ENCODE measurements around the gene GRN.
"Not testable (repeated sequence)": the region's sequence is repeated elsewhere in the genome, so short reads cannot be mapped to it uniquely, and the experiment has no call there.

Gene GRN

GRCh38 chr17:44346064-44346844, 1.2 kb downstream of the GRN start:
- no peak for DNase-seq (ENCODE audit: low read depth in 2 of 3, low spot score in 1 of 3)

DNA sequence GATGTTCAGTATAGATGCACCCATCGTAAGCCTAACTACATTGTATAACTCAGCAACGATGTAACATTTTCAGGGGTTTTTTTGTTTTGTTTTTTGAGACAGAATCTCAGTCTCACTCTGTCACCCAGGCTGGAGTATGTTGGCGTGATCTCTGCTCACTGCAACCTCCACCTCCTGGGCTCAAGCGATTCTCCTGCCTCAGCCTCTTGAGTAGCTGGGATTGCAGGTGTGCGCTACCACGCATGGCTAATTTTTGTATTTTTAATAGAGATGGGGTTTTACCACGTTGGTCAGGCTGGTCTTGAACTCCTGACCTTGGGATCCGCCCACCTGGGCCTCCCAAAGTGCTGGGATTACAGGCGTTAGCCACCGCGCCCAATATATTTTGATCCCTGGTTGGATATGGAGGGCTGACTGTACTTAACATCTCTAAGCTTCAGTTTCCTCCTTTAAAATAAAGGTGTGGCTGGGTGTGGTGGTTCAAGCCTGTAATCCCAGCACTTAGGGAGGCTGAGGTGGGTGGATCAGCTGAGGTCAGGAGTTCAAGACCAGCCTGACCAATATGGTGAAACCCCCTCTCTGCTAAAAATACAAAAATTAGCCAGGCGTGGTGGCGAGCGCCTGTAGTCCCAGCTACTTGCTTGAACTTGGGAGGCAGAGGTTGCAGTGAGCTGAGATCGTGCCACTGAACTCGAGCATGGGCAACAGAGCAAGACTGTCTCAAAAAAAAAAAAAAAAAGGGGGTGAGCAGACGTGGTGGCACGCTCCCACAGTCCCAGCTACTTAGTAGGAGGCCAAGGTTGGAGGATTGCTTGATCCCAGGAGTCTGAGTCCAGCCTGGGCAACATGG, 2.3 kb downstream of the GRN start:
- not testable (repeated sequence) for DNase-seq (ENCODE audit: low read depth in 2 of 3, low spot score in 1 of 3)

DNA sequence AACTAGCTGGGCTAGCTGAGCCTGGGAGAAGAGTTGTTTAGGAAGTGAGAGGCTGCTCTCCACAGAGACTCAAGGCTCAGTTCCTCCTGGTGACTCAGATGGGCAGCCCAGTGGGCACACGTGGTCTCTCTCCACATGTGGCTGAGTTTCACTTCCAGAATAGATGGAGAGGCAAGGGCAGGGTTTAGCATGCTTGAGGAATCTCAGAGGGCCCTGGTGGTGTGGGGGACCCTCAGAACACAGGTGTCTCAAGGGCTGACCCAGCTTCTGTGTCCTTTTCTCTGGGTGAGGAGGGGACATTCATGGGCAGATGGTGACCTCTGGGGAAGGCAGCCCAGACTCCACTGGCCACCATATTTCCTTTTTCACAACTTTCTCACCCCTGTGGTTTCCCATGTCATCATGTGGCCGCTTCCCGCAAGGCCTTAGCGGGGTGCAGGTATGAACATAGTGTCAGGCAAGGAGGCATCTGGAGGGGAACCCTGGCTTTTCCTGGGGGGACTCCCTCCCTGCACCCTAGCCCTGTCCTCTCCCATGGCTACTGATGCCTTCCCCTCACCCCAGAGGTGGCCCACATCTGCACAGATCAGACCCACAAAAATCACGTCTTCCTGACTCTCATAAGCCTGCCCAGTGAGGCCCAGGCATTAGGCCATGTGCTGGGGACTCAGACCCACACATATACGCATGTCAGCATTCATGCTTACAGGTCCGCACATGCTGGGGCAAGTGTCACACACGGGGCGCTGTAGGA, 3.3 kb downstream of the GRN start:
- no peak for DNase-seq (ENCODE audit: low read depth in 2 of 3, low spot score in 1 of 3)

DNA sequence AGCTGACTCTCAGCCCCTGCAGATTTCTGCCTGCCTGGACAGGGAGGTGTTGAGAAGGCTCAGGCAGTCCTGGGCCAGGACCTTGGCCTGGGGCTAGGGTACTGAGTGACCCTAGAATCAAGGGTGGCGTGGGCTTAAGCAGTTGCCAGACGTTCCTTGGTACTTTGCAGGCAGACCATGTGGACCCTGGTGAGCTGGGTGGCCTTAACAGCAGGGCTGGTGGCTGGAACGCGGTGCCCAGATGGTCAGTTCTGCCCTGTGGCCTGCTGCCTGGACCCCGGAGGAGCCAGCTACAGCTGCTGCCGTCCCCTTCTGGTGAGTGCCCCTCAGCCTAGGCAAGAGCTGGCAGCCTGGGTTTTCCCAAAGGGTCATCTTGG, 3.9 kb downstream of the GRN start:
- no peak for DNase-seq (ENCODE audit: low read depth in 2 of 3, low spot score in 1 of 3)

DNA sequence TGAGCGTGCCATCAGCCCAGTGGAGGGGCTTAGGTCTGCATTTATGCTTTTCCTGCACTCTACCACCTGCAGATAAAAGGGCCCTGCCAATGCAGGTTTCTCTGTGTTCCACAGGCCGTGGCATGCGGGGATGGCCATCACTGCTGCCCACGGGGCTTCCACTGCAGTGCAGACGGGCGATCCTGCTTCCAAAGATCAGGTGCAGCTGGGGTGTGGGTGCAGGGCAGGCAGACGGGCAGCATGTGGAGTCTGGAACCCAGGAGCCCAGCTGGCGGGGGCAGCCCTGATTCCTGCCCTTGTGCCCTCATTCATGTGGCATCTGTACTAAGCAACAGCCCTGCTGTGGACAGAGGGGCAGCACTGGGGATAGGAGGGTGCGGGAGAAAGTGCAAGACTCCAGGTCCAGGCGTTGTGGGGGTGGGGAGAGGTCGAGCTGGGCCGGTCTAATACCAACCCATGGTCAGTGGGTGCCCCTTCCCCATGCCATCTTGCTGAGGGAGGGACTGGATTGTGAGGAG, 4.5 kb downstream of the GRN start:
- no peak for DNase-seq (ENCODE audit: low read depth in 2 of 3, low spot score in 1 of 3)

GRCh38 chr17:44350733-44351226, 5.7 kb downstream of the GRN start:
- DNase-seq (ENCODE audit: low read depth in 2 of 3, low spot score in 1 of 3), result peak; percentile 57 to 70 (median 64)

GRCh38 chr17:44351464-44351863, 6.4 kb downstream of the GRN start:
- DNase-seq (ENCODE audit: low read depth in 2 of 3, low spot score in 1 of 3), result no peak

GRCh38 chr17:44351961-44352827, 7.1 kb downstream of the GRN start:
- DNase-seq (ENCODE audit: low read depth in 2 of 3, low spot score in 1 of 3), result no peak

- no peak for DNase-seq (ENCODE audit: low read depth in 2 of 3, low spot score in 1 of 3)
Measured at GRCh38 chr17:44352828-44353671, 7.9 kb downstream of the GRN start.

GRCh38 chr17:44353672-44354331, 8.7 kb downstream of the GRN start:
- no peak for DNase-seq (ENCODE audit: low read depth in 2 of 3, low spot score in 1 of 3)

DNA sequence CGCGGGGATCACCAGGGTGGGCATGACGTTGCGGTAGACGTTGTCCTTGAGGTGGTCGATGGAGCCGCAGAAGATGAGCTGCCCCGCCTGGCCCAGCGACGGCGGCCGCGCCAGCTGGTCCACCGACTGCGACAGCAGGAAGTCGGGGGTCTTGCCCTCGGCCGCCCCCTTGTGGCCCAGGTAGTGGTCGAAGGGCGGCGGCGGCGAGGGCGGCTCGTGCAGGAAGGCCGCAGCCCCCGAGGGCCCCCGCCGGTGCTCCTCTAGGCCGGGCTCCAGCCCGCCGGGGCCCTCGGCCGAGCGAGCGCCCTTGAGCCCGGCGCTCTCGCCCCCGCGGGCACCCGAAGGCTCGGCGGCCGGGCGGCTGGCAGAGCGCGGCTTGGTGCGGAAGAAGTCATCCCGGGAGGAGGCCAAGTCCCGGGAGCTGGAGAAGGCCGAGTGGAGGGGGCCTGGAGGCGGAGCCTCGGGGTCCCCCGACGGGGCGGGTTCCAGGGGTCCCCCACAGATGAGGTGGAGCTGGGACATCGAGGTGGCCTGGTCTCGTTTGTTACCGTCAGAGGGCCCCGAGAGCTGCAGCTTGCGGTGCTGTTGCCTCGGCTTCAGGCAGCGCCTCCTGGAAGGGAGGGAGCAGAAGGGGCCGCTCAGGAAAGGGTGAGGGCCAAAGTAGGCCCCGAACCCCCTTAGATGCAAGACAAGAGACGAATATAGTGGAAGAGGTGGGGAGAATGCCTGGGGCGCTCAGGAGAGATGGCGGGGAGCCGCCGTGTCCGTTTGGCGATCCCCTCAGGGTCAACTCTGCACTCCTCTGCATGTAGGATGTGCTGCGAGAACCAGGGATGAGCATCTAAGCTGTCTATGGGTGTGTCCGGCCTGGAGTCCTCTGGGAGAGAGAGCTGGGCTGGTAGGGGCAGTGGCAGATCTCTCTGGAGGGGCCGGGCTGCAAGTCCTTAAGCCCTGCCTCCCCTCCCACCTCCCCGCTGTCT, 9.8 kb downstream of the GRN start:
- DNase-seq (ENCODE audit: low read depth in 2 of 3, low spot score in 1 of 3), result no peak

GRCh38 chr17:44355642-44356099, 10.6 kb downstream of the GRN start:
- DNase-seq (ENCODE audit: low read depth in 2 of 3, low spot score in 1 of 3), result no peak

DNA sequence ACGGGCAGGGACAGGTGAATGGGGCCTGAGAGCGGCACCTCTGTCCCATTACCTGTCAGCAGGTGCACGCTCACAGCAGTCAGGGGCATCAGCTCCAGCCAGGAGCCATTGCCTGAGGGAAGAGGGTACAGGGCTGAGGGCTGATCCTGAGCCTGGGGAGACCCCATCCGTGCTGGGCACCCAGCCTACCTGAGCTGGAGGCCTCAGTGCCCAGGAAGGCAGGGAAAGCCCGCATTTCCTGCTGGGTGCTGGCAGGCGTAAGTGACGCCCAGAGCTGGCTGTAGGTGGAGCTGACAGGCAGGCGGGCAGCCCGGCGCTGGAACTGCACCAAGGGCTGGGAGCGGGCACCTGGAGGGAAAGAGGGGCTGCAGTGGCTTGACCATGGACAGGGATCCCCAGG, 11.1 kb downstream of the GRN start:
- no peak for DNase-seq (ENCODE audit: low read depth in 2 of 3, low spot score in 1 of 3)

GRCh38 chr17:44358066-44358465, 13.0 kb downstream of the GRN start:
- no peak for DNase-seq (ENCODE audit: low read depth in 2 of 3, low spot score in 1 of 3)

- no peak for DNase-seq (ENCODE audit: low read depth in 2 of 3, low spot score in 1 of 3)
Measured at GRCh38 chr17:44359006-44359405, 13.9 kb downstream of the GRN start.

DNA sequence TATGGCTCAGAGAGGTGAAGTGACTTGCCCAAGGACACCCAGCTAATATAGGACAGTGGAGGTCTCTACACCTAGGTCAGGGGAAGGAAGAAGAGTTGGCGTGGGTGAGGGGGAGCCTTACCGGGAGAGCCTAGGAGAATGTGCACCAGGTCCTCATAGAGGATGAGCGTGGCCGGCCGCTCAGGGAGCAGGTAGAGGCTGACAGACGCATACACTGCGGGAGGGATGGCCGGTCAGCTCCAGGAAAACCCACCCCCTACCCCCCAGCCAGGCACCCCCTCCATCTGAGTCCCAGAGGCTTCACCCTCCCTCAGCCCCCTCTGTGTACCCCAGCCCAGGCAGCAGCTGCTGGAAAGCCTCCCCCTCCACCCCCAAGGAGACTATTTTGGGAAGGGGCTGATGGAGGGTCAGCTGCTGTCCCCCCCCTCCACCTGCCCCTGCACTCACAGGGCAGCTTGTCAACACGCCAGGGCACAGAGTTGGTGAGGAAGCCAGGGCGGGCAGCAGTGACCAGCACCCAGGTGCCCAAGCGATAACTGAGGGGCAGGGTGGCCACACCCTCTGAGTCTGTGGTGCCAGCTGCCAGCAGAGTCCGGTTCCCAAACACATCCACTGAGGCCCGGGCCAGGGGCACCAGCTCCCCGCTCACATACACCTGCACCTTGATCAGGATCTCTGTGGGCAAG, 14.5 kb downstream of the GRN start:
- DNase-seq (ENCODE audit: low read depth in 2 of 3, low spot score in 1 of 3), result no peak

DNA sequence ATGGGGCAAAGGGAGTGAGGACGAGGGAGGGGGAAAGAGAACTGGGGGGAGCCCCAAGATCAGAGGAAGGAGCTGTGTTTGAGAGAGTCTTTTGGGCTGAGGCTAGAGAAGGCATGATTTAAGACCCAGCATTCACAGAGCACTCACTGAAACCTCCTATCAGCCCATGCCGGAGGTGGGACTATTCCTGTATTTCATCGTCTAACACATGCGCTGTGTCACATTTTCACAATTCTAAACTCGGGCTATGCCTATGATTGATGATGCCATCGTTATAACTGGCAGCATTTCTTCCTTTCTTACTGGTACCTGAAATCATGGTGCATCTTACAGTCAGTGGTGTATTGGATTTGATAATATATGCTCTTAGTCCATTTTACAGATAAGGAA, 15.0 kb downstream of the GRN start:
- no peak for DNase-seq (ENCODE audit: low read depth in 2 of 3, low spot score in 1 of 3)

All from stimulated activated CD4-positive, alpha-beta T cell treated with anti-CD3 and anti-CD28 coated beads, Interleukin-12 subunit alpha, Interleukin-12 subunit beta, amount 100 ng/mL, for 48 hours (primary cell).